ENCODE measurements around the gene MOV10.
"Not testable (repeated sequence)": the region's sequence is repeated elsewhere in the genome, so short reads cannot be mapped to it uniquely, and the experiment has no call there.

The MOV10 gene
- total RNA-seq: 63.8 reads per million, percentile 74 among the genes with 10 or more reads in this experiment

GRCh38 chr1:112674440-112674985 is at the start of gene MOV10:
MOV10 (plus strand) TSS chr1:112674659; CDS start chr1:112674913, 254 bp downstream.
- peak; percentile 36 for DNase-seq

DNA sequence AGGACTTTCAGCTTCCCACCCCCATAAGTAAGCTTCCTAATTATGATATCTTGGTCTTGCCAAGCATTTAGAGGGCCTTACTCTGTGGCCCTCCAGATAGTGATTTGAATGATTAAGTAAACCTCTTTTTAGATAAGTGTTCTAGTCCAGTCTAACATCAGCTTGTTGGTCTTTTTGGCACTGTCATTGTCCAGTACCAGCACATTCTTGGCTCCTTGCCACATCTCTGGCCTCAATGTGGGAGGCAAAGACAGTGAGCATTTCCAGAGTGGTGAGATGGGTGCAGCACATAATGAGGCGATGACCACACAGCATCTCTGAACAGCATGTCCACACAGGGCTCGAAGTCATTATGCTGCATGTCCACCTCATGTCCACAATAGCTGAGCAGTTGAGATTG is 48.8 kb upstream of the MOV10 start:
- no peak for DNase-seq

DNA sequence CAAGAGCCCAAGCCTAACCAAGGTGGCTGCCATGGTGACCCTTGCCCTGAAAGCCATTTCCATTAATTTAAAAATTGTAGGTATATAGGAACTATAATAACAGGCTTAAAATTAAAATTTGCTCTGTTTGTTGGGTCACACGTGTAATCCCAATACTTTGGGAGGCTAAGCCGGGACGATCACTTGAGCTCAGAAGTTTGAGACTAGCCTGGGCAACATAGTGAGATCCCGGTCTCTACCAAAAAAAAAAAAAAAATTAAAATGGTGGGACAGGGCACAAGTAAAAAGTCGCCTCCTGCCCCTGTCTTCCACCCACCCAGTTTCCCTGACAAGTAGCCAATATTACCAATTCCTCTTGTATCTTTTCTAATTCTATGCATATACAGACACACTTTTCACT is 48.3 kb upstream of the MOV10 start:
- DNase-seq: no peak

DNA sequence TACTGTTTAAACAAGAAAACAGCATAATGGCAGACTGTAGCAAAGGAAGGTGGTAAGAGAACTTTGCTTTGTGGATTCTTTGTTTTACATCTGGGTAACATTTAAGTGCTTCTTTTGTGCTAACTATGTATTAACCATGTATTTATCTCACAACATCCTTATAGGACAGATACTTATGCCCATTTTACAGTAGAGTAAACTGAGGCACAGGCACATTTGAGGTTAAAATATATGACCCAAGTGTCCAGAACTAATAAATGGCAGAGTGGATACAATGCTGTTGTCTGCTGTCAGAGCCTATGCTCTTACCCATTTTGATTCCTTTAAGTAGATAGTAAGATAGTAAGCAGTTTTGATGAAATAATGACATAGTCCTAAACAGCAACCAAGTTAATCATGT is 47.6 kb upstream of the MOV10 start:
- no peak for DNase-seq

GRCh38 chr1:112628516-112628915 is 45.9 kb upstream of the MOV10 start:
- DNase-seq: no peak

DNA sequence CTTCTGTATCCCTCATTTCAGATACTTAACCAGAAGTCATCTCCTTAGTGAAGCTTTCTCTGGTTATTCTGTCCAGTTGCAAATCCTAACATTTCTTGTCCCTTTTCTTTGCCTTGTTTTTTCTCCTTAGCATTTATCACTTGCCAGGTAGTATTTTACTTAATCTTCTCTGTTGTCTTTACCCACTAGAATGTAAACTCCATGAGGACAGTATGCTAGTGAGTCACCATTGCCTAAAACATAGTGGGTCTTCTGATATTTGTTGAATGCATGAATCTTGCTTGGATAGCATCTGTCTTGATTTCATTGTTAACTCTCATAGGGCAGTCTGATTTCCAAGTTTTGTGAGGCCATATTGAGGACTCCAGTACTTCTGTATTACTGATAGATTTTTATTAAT is 45.2 kb upstream of the MOV10 start:
- no peak for DNase-seq

DNA sequence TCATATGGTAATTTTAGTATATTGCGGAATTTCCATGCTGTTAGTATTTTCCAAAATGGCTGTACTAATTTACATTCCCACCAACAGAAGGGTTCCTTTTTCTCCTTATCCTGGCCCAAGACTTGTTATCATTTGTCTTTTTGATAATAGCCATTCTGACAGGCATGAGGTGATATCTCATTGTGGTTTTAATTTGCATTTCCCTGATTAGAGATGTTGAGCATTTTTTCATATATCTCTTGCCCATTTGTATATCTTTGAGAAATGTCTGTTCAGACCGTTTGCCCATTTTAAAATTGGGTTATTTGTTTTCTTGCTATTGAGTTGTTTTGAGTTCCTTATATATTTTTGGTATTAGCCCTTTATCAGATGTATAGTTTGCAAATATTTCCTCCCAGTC is 40.8 kb upstream of the MOV10 start:
- no peak for DNase-seq

- no peak for DNase-seq
Measured at GRCh38 chr1:112634367-112634766, 40.1 kb upstream of the MOV10 start.

DNA sequence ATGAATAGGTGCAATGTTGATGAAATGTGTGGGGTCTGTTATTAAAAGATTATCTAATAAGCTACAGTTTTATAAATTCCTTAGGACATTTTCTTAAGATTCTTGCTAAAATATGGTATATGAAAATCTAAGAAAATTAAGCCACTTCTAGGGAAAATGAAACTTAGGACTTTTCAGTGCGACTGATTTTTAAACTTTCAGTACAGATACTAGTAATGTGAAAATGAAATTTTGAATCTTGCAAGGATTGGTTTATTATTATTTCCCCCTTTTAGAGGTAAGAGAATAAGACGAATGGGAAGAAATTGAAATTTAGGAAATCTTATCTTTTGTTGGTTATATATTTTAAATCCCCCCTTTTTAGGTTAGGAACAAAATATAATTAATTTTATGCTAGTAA is 38.4 kb upstream of the MOV10 start:
- DNase-seq: no peak

- DNase-seq: no peak
Measured at GRCh38 chr1:112636597-112637253, 37.7 kb upstream of the MOV10 start.

DNA sequence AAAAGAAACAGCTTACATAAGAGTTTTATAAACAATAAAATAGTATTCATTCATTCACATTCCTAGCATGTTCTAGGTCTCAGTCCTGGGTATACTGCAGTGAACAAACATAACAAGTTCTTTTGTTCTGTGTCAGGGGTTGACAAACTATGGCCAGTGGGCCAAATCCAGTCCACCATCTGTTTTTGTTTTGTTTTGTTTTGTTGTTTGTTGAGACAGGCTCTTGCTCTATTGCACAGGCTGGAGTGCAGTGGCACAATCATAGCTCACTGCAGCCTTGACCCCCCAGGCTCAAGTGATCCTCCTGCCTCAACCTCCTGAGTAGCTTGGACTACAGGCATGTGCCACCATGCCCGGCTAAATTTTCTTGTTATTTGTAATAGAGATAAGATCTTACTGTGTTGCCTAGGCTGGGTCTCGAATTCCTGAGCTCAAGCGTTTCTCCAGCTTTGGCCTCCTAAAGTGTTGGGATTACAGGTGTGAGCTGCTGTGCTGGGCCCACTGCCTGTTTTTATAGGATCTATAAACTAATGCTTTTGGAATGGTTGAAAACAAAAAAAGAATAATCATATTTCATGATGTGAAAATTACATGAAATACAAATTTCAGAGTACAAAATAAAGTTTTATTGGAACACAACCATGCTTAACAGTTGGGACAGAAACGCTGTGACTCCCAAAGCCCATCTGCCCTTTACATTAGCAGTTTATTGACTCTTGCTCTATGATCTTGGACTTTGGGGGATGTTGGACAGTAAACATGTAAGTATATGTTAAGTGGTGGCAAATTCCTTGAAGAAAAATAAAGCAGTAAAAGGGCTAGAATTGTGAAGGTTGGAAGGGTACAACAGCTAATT is 37.0 kb upstream of the MOV10 start:
- DNase-seq: no peak

DNA sequence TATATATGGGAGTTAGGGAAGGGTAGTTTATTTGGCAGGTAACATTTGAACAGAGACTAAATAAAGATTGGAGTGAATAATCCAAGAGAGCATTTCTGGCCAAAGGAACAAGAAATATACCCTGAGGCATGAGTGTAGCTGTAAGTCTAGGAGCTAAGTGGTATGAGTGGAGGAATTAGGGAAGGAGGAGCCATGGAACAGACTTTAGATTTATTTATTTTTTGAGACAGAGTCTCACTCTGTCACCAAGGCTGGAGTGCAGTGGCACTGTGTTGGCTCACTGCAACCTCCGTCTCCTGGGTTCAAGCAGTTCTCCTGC is 36.4 kb upstream of the MOV10 start:
- no peak for DNase-seq

DNA sequence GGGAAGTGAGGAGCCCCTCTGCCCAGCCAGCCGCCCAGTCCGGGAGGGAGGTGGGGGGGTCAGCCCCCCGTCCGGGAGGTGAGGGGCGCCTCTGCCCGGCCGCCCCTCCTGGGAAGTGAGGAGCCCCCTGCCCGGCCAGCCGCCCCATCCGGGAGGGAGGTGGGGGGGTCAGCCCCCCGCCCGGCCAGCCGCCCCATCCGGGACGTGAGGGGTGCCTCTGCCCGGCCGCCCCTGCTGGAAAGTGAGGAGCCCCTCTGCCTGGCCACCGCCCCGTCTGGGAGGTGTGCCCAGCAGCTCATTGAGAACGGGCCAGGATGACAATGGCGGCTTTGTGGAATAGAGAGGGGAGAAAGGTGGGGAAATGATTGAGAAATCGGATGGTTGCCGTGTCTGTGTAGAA is 34.0 kb upstream of the MOV10 start:
- not testable (repeated sequence) for DNase-seq

DNA sequence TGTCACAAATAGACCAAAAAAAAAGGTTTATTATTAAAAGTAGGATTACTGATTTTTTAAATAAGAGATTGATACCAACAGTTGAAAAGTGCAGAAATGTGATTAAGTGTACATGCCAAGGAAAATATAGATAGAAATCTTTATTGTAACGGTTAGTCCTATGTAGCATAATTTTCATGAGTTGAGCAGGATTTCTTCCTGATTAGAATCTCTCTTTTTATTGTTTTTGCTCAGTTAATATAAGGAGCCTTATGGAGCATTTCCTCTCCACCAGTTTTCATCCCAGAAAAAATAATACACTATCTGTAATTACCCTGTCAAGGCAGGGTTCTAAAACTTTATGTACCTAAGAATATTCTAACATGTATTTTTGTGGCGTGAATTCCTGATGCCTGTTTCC is 31.4 kb upstream of the MOV10 start:
- no peak for DNase-seq

- DNase-seq: no peak
Measured at GRCh38 chr1:112646225-112646624, 28.2 kb upstream of the MOV10 start.

DNA sequence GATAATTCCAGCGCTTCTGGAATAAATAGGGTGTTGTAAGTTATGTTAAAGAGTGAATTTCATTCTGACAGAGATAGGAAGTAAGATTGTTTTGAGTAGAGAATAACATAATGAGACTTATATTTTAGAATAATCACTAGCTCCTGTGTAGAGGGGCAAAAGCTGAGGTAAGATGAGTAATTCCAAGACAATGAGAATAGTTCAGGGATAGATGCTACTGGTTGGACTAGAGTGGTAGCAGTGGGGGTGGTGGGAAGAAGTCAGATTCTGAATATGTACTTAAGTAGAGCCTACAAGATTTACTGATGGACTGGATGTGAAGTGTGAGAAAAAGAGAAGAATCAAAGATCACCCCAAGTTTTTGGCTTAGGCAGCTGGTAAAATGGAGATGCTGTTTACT is 23.3 kb upstream of the MOV10 start:
- no peak for DNase-seq

- DNase-seq: no peak
Measured at GRCh38 chr1:112665857-112666256, 8.6 kb upstream of the MOV10 start.

DNA sequence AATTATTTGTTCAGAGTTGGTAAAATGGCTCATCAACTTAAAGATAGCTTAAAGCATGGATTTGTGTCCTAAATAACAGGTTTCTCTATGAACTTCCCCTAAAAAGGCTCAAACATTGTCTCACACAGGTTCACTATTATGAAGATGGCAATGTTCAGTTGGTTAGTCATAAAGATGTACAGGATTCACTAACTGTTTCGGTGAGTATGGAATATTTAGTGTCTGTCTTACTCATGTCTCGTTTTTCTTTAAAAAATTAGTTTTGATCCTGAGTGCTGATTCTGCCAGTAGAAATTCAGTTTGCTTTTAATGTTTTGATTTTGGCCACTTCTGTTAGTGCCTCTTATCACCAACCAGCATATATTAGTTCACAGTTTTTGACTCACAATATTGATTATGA is 7.5 kb upstream of the MOV10 start:
- no peak for DNase-seq

DNA sequence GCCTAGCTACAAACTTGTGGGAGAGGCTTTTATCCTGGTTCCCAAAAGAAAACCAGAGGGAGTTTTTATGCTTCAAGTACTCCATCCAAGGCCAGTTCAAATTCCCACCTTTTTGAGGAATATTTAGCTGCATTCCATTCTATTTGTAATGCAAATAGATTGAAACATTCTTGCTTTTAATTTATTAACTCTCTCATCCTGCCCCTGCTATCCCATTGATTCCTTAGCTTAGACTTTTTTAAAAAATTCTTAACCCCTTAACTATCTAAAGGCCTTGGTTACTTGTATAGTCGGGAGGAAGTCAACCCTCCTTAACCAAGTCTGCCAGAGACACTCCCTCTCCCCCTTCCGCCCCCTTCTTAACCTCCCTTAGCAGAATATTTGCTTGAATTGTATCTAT is 2.5 kb upstream of the MOV10 start:
- no peak for DNase-seq

GRCh38 chr1:112672842-112673241 is 1.6 kb upstream of the MOV10 start:
- DNase-seq: no peak

DNA sequence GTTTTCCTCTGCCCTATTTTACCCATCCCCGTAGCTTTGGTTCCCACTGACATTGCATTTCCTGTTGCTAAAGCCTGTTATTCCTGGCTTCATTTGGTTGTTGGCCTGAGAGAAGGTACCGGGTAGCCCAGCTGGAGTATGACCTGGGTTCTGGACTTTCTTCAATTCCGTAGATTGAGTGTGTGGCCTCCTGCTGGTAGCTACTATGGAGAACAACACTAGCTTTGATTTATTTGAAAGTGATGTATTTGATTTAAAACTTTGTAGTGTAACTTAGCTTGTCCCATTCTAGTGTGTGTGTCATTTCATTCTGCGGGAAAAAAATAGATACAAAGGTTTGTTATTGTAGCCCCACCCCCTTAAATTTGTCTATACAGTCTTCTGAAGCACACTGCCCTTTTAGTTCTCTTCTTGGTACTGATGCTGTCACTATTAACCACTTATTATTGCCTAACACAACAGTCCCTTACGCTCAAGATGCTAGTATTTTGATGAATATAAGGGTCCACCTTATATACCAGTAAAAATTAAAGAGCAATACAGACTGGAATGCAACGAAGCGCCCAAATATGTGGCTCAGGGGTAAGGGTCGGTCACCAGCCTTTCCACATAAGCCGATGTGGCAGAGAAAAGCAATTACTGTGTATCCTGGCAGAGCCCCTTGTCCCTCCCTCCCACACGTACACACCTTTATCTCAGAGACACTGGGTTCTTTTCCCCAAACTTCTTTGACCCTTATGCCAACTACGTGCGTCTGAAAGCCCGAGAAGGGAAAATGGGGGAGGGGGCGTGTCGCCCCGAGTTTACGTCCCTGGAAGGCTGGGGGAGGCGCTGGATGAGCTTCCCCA is 643 bp upstream of the MOV10 start:
- no peak for DNase-seq

DNA sequence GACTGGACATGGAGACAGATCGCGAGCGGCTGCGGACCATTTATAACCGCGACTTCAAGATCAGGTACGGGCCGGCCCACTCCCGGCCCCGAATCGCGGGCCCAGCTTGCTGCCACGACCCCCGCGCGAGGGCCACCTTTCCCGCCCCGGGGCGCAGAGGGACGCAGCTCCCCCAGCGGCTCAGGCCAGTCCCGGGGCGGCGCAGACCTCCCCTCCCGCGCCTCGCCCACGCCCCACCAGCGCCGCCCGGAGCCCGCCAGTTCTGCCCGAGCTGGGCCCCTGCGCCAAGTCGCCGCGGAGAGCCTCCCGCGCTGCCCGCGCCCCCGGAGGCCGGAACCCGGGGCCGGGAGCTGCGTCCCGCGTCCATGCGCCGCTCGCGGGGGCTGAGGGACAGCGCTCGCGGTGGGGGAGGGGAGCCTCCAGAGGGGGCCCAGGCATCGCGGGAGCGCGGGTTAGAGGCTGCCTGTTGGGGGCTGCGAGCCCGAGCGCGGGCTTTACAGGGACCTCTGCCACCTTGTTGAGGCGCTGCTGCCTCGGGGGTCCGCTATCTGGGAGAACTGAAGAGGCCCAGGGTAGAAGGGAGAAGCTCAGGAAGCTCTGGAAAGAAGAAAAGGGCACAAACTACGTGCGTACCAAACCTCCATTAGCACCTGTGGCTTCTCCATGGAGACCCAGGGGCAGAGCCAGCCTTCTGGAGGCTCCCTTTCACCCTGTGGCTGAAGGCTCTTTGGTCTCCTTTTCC is 698 bp downstream of the MOV10 start:
- peak; percentile 19 for DNase-seq

All from effector CD4-positive, alpha-beta T cell (primary cell).